ENCODE results near the gene LKAAEAR1. TPM values are rescaled to one million over a fixed set of nuclear protein-coding genes. Genes with fewer than 3 reads are reported as not detected.

The LKAAEAR1 gene
- total RNA-seq, 2 donors from 2014 or later: not detected

- no peak within 1 kb of the TSS for H3K4me3 ChIP-seq
- no peak within 1 kb of the TSS for H3K27ac ChIP-seq
- H3K36me3 ChIP-seq: no peaks in the 10 kb centered on the region
- H3K9me3 ChIP-seq: no peaks in the 10 kb centered on the region
- no peaks in the 10 kb centered on the region for H3K27me3 ChIP-seq
- DNase-seq (ENCODE audit: low spot score): no peak
- no peak for TF ChIP-seq CTCF (IDR thresholded peaks at IDR 0.05)
- peaks cover 0 to 7% of the 10 kb centered on the region in 2 donors for H3K4me1 ChIP-seq
These were observed 23.0 kb upstream of the LKAAEAR1 start, which contains the start of gene NPBWR2 for GRCh38 chr20:64106981-64107735. NPBWR2 (minus strand) TSS chr20:64107565; CDS start chr20:64106831, 734 bp downstream.

- no peak for DNase-seq (ENCODE audit: low spot score)
- peaks cover 0 to 12% of the 10 kb centered on the region in 2 donors for H3K4me1 ChIP-seq
- H3K36me3 ChIP-seq: no peaks in the 10 kb centered on the region
- no peak overlapping the region for H3K27ac ChIP-seq
- H3K27me3 ChIP-seq: no peaks in the 10 kb centered on the region
- no peak for TF ChIP-seq CTCF (IDR thresholded peaks at IDR 0.05)
- no peak overlapping the region for H3K4me3 ChIP-seq
- H3K9me3 ChIP-seq: no peaks in the 10 kb centered on the region
These were observed 22.3 kb upstream of the LKAAEAR1 start for GRCh38 chr20:64106435-64106961.

- no peak for TF ChIP-seq CTCF (IDR thresholded peaks at IDR 0.05)
- peaks cover 0 to 12% of the 10 kb centered on the region in 2 donors for H3K4me1 ChIP-seq
- no peaks in the 10 kb centered on the region for H3K36me3 ChIP-seq
- H3K9me3 ChIP-seq: no peaks in the 10 kb centered on the region
- no peaks in the 10 kb centered on the region for H3K27me3 ChIP-seq
- H3K4me3 ChIP-seq: no peak overlapping the region
- DNase-seq (ENCODE audit: low spot score): no peak
- H3K27ac ChIP-seq: no peak overlapping the region
These were observed 21.7 kb upstream of the LKAAEAR1 start for GRCh38 chr20:64105846-64106434.

GRCh38 chr20:64104667-64105451 is 20.7 kb upstream of the LKAAEAR1 start:
- Histone ChIP-seq H3K4me3 (no peak overlapping the region), H3K4me1 (peaks cover 0 to 12% of the 10 kb centered on the region in 2 donors), H3K9me3 (no peaks in the 10 kb centered on the region), H3K27ac (no peak overlapping the region), H3K36me3 (no peaks in the 10 kb centered on the region), H3K27me3 (no peaks in the 10 kb centered on the region)
- no peak for DNase-seq (ENCODE audit: low spot score)
- no peak for TF ChIP-seq CTCF (IDR thresholded peaks at IDR 0.05)

- no peaks in the 10 kb centered on the region for H3K9me3 ChIP-seq
- H3K27ac ChIP-seq: no peak overlapping the region
- no peak for TF ChIP-seq CTCF (IDR thresholded peaks at IDR 0.05)
- H3K27me3 ChIP-seq: no peaks in the 10 kb centered on the region
- H3K4me1 ChIP-seq: peaks cover 0 to 12% of the 10 kb centered on the region in 2 donors
- H3K4me3 ChIP-seq: no peak overlapping the region
- H3K36me3 ChIP-seq: no peaks in the 10 kb centered on the region
- no peak for DNase-seq (ENCODE audit: low spot score)
These were observed 19.9 kb upstream of the LKAAEAR1 start for GRCh38 chr20:64103871-64104666.
